GM19240 (cell line): ENCODE measurements around the gene PTPRC.

Experiments
- DNase-seq: peaks from one replicate; pipeline ENCODE4 v3.0.0; 2011; ENCODE audit warnings: low spot score; ENCODE audit not compliant: insufficient read length

Gene PTPRC

DNA sequence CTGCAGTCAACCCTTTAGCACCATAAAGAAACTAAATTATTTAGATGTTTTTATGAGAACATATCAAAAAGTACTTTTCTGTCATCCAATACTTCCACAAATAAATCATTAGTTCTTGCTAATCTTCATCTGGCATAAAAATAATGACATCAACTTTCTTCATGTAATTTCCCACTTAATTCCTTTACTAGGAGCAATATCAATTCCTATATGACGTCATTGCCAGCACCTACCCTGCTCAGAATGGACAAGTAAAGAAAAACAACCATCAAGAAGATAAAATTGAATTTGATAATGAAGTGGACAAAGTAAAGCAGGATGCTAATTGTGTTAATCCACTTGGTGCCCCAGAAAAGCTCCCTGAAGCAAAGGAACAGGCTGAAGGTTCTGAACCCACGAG lies 116.9 kb downstream of the PTPRC start:
- DNase-seq, result no peak

GRCh38 chr1:198756470-198756869 lies 117.6 kb downstream of the PTPRC start:
- DNase-seq, result no peak

DNA sequence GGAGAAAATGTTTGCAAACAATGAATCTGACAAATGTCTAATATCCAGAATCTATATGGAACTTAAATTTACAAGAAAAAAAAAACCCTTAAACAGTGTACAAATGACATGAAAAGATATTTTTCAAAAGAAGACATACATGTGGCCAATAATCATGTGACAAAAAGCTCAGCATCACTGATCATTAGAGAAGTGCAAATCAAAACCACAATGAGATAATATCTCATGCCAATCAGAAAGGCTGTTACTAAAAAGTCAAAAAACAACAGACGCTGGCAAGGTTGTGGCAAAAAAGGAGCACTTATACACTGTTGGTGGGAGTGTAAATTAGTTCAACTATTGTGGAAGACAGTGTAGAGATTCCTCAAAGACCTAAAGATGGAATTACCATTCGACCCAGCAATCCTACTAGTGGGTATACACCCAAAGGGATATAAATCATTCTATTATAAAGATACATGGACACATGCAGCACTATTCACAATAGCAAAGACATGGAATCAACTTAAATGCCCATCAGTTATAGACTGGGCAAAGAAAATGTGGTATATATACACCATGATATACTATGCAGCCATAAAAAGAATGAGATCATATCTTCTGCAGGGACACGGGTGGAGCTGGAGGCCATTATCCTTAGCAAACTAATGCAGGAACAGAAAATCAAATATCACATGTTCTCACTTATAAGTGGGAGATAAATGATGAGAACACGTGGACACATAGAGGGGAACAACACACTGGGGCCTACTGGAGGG lies 123.2 kb downstream of the PTPRC start:
- DNase-seq, result no peak

GRCh38 chr1:198763298-198763714 lies 124.5 kb downstream of the PTPRC start:
- DNase-seq, result no peak

DNA sequence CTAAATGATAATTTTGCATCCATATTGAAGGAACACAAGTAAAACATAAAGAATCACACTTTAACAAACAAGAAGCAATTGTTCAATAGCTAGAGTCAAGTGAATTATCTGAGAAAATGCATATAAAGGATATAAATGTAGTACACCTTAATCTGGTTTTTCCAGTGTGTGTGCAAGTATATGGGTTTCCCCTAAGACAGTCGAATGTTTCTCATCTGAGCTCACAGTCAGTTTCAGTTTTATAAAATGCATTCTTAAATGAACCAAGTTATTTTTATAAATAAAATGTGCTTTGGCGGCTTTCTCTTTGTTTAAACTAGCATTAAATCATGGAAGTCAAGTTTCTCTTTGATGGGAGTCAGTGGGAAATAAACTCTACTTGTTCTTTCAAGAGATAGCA lies 125.9 kb downstream of the PTPRC start:
- DNase-seq, result no peak

- no peak for DNase-seq
Observed at GRCh38 chr1:198765416-198765815, 126.6 kb downstream of the PTPRC start.

GRCh38 chr1:198771563-198772153 lies 132.8 kb downstream of the PTPRC start:
- no peak for DNase-seq

DNA sequence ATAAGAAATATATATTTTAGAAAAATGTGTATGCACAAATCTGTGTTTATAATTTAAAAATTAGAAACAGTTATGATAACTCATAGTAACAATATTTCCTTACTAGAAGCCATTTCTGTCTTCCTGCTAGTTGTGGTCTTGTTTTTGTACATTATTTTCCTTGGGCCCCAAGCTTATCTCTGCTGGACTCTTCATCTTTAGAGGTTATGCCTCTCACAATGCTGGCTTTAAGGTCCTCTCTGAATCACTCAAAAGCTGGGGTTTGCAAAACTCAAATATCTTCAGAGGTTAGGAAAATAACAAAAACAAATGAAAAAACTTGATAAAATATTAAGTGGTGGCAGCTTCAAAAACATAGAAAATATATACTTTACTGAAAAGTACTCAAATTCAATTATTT lies 133.8 kb downstream of the PTPRC start:
- DNase-seq, result no peak

DNA sequence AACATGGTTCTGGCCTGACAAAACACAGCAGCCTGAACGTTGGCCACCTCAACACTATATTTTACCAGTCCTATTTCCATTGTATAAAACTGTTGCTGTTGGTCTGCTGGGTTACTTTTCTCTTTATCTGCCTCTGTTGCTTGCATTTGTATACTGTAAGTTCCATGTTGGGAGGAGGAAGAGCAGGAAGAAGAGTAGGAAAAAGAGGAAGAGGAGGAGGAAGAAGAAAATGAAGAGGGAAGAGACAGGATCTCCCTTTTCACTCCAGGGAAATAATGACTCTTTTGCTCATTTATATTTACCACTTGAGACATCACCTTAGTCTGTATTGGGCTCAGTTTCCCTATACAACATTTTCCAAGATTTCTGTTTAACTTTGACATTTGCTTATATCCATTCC lies 134.2 kb downstream of the PTPRC start:
- no peak for DNase-seq

DNA sequence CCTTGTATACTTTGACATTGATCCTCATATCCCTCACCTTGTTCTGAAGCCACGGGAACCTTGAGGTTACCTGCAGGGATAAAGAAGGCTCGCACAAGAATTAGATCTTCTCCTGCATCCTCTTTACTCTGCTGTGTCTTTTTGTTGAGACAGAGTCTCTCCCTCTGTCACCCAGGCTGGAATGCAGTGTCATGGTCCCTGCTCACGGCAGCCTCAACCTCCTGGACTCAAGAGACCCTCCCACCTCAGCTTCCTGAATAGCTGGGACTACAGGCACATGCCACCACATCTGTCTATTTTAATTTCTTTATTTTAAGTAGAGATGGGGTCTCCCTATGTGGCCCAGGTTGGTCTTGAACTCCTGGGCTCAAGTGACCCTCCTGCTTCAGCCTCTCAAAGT lies 134.7 kb downstream of the PTPRC start:
- DNase-seq, result no peak

GRCh38 chr1:198774421-198774820 lies 135.6 kb downstream of the PTPRC start:
- DNase-seq, result no peak

DNA sequence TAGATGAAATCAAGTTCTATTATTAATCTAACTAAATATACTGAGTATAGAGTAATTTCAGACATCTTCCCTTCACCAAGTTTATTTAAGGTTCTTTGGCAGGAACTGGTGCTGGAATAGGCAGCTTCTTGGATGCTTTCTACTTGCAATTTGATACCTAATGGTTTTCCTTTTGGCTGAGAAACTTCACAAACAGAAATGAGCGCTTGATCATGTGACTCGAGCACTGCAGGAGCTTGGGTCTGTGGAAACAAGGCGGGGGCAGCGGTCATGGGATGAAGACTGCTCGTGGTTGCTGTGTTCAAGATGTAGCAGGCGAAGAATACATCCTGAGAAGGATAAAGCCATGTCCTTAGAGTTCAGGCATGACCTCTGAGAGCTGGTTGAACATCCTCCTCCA lies 136.8 kb downstream of the PTPRC start:
- no peak for DNase-seq

- DNase-seq, result no peak
Observed at GRCh38 chr1:198776602-198777029, 137.8 kb downstream of the PTPRC start.

GRCh38 chr1:198778049-198778448 lies 139.2 kb downstream of the PTPRC start:
- no peak for DNase-seq

DNA sequence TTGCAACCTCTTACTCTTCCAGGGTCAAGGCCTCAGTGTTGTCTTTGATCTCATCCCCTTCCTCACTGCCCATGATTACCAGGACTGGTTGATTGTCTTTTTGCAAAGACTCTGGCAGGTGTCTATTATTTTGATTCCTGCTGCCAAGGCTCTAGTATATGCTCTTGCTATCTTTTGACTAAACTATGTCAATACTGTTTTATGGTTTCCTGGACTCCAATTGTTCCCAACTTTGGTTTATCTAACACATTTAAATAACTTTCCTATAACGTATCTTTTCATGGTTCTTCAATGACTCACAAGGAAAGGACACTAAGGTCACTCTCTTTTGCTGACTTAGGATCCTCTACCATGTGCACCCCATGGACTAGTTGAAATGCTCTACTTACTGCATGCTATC lies 141.5 kb downstream of the PTPRC start:
- DNase-seq, result no peak

DNA sequence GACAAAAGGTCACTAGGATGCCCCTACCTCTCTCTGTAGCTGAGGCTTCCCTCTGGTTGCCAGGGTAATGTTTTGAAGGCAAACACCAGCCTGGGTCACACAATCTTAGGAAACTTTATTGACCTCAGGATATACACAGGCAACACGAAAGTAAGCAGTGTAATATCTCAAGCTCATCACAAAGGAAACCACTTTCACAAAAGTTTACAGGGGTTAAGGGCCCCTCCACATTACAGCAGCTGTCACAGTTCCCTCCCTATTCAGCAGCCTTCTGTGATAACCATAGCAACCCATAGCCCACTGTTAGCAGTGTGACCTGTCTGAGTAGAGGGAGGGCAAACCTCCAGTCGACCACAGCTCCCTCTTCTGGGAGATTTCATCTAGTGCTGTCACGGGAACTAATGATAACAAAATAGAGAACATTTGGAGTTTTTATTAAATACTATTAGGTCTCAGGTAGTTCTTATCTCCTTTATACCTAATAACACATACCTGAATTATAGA lies 149.8 kb downstream of the PTPRC start:
- peak; percentile 4 for DNase-seq

GRCh38 chr1:198793714-198794113 lies 154.9 kb downstream of the PTPRC start:
- no peak for DNase-seq

DNA sequence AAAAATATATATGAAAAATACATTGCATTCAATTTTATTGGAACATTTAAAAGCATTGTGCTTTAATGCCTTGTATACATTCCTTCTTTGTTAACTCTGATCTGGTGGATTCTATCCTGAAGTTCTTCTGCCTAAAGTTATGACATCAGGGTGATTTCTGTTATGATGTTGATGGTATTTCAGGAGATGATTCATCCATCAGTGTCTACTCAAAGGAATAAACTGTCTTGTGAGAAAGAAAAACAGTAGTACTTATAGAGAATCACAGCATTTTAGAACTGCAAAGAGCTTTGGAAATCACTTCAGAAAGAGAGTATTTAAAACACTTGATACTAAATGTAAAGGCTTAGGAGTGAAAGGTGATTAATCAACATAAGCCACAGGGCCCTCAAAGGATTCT lies 155.7 kb downstream of the PTPRC start:
- DNase-seq, result no peak

GRCh38 chr1:198797656-198798055 lies 158.8 kb downstream of the PTPRC start:
- DNase-seq, result no peak

GRCh38 chr1:198798923-198799386 lies 160.1 kb downstream of the PTPRC start:
- DNase-seq, result no peak

DNA sequence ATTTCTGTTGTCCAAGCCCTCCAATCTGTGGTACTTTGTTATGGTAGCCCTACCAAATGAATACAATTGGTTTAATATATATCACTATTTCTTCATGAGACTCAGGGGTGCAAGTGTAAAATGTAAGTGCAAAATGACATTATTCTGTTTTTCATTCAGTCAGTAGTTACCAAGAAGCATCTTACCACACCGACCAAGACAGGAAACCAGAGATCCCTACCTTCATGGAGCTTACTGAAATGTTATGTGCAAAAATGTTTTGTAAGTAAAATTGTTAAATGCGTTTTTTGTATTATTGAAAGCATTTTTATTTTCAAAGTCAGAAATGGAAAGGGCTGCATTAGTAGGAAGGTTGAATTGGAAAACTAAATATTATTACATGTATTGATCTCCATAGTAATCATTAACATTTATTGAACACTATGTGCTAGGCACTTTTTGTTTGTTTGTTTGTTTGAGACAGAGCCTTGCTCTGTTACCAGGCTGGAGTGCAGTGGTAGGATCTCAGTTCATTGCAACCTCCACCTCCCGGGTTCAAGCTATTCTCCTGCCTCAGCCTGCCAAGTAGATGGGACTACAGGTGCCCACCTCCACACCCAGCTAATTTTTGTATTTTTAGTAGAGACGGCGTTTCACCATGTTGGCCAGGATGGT lies 166.8 kb downstream of the PTPRC start:
- DNase-seq, result no peak

DNA sequence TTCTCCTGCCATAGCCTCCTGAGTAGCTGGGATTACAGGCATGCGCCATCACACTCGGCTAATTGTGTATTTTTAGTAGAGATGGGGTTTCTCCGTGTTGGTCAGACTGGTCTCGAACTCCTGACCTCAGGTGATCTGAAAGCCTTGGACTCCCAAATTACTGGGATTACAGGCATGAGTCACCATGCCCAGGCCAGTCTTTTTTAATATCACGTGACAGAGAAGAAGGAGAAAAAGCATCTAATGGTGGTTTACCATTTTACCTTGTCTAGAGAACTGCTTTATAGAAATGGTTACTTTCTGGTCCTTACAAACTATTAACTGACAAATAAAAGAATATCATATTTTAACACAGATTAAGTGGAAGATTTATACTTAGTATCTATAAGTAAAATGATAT lies 168.0 kb downstream of the PTPRC start:
- DNase-seq, result no peak
